ENCODE measurements around the gene PDE8A. TPM values are rescaled to one million over a fixed set of nuclear protein-coding genes. Genes with fewer than 3 reads are reported as not detected.

Gene PDE8A
- total and polyA plus RNA-seq, 2 of the 4 experiments (the other 2 are of a cell fraction) = 32.4 to 35.9 TPM

GRCh38 chr15:85000937-85001336, 19.3 kb downstream of the PDE8A start:
- H2BK120ac ChIP-seq (ENCODE audit: low read depth, low read length) = no peak overlapping the region
- peaks cover 8% of the 10 kb centered on the region for H3K4me1 ChIP-seq (ENCODE audit: control insufficient read depth, insufficient read depth, low read length)
- no peak overlapping the region for H4K5ac ChIP-seq (ENCODE audit: low read depth, low read length)
- peaks cover 24% of the 10 kb centered on the region for H3K9me1 ChIP-seq (ENCODE audit: insufficient read depth, low read length)
- no peak overlapping the region for H2AK5ac ChIP-seq (ENCODE audit: low read depth, low read length)
- peaks cover 41 to 86% of the 10 kb centered on the region in 2 experiments for H3K79me1 ChIP-seq (ENCODE audit: low read depth in 1 of 2, low read length in 2 of 2)
- no peak overlapping the region for H3K4ac ChIP-seq (ENCODE audit: low read depth, low read length)
- BruUV-seq (replicated peaks) = no TSS peak
- no peak overlapping the region for H3K4me2 ChIP-seq (ENCODE audit: low read depth, low read length)
- H3K9me3 ChIP-seq (ENCODE audit: control insufficient read depth, insufficient read depth, low read length) = no peaks in the 10 kb centered on the region
- ChIA-PET CTCF (interaction anchor here (1.0 to 1.4 kb wide), 2 partner anchors 27 to 43 kb away, joined by 3 read pairs; no protein-coding TSS in a partner anchor), POLR2A (ENCODE audit: unreplicated experiment) (no interaction called here)
- no peak overlapping the region; a peak in 1 of 4 replicates for H4K8ac ChIP-seq (ENCODE audit: low read depth in 2 of 2, low read length in 2 of 2)
- H2AK9ac ChIP-seq (replicated peaks; ENCODE audit: low read depth, low read length, poor library complexity) = peak overlapping the region; percentile 33
- no peaks in the 10 kb centered on the region for H3K27me3 ChIP-seq (ENCODE audit: control insufficient read depth, insufficient read depth, low read length)
- H3K14ac ChIP-seq (replicated peaks; ENCODE audit: low read depth, low read length) = peak overlapping the region; percentile 34; the same call in 1 of the 2 replicates
- H4K91ac ChIP-seq (ENCODE audit: insufficient read depth, low read depth, low read length) = no peak overlapping the region
- H2BK20ac ChIP-seq (ENCODE audit: low read depth, low read length) = peak overlapping the region; percentile 2; the same call in 1 of the 2 replicates
- no peak overlapping the region for H3K4me3 ChIP-seq (ENCODE audit: insufficient read depth, low read depth, low read length)
- DNase-seq (no peak), ATAC-seq (ENCODE audit: low read depth) (no peak)
- dilution Hi-C loops (cut with HindIII; ENCODE audit: low sequenced_read_pairs, unreplicated experiment) = no loop called here
- in situ Hi-C loops (cut with MboI; ENCODE audit: low sequenced_read_pairs) = no loop called here
- no peaks in the 10 kb centered on the region for H3K36me3 ChIP-seq (ENCODE audit: control insufficient read depth, insufficient read depth, low read length)
- TF ChIP-seq MAFK (IDR thresholded peaks at IDR 0.05; ENCODE audit: low read depth, low read length) (no peak), FOS (IDR thresholded peaks at IDR 0.05; ENCODE audit: low read depth, low read length) (no peak), POLR2A (IDR thresholded peaks at IDR 0.05; ENCODE audit: low read depth, low read length) (no peak), USF2 (IDR thresholded peaks at IDR 0.05; ENCODE audit: low read depth, low read length) (no peak), SMC3 (IDR thresholded peaks at IDR 0.05; ENCODE audit: low read depth, low read length) (no peak), BHLHE40 (IDR thresholded peaks at IDR 0.05; ENCODE audit: low read depth, low read length) (no peak), NFE2L2 (IDR thresholded peaks at IDR 0.05; ENCODE audit: low read depth, low read length) (no peak), RAD21 (IDR thresholded peaks at IDR 0.05; ENCODE audit: low read length) (no peak), CHD1 (IDR thresholded peaks at IDR 0.05; ENCODE audit: low read depth, low read length) (no peak)
- TF ChIP-seq, protein P1, sequence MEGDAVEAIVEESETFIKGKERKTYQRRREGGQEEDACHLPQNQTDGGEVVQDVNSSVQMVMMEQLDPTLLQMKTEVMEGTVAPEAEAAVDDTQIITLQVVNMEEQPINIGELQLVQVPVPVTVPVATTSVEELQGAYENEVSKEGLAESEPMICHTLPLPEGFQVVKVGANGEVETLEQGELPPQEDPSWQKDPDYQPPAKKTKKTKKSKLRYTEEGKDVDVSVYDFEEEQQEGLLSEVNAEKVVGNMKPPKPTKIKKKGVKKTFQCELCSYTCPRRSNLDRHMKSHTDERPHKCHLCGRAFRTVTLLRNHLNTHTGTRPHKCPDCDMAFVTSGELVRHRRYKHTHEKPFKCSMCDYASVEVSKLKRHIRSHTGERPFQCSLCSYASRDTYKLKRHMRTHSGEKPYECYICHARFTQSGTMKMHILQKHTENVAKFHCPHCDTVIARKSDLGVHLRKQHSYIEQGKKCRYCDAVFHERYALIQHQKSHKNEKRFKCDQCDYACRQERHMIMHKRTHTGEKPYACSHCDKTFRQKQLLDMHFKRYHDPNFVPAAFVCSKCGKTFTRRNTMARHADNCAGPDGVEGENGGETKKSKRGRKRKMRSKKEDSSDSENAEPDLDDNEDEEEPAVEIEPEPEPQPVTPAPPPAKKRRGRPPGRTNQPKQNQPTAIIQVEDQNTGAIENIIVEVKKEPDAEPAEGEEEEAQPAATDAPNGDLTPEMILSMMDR (conservative IDR thresholded peaks at IDR 0.05; ENCODE audit: low read depth, low read length) = no peak
- TF ChIP-seq, protein P2, sequence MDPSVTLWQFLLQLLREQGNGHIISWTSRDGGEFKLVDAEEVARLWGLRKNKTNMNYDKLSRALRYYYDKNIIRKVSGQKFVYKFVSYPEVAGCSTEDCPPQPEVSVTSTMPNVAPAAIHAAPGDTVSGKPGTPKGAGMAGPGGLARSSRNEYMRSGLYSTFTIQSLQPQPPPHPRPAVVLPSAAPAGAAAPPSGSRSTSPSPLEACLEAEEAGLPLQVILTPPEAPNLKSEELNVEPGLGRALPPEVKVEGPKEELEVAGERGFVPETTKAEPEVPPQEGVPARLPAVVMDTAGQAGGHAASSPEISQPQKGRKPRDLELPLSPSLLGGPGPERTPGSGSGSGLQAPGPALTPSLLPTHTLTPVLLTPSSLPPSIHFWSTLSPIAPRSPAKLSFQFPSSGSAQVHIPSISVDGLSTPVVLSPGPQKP (IDR thresholded peaks at IDR 0.05; ENCODE audit: borderline replicate concordance, low read depth, low read length) = no peak
- H2BK5ac ChIP-seq (ENCODE audit: low read depth, low read length, poor library complexity, severe bottlenecking) = no peak overlapping the region
- no peak overlapping the region for H3K9ac ChIP-seq (ENCODE audit: low read depth, low read length)
- no peak overlapping the region for H2BK15ac ChIP-seq (ENCODE audit: low read depth, low read length)
- H4K20me1 ChIP-seq (ENCODE audit: insufficient read depth, low read length) = peaks cover 72% of the 10 kb centered on the region
- no CpG with 5 or more reads among the region's 5 CpGs for WGBS, 2 experiments (ENCODE audit: extremely low coverage in 2 of 2, insufficient read length in 1 of 2)
- H3K23ac ChIP-seq (ENCODE audit: low read depth, low read length) = no peak overlapping the region; the same call in 1 of the 2 replicates
- no peak overlapping the region for H3K56ac ChIP-seq (ENCODE audit: extremely low read depth, insufficient read depth, low read length)
- H3K18ac ChIP-seq (ENCODE audit: low read depth, low read length) = no peak overlapping the region
- intact Hi-C loops (cut with micrococcal nuclease) = no loop called here
- no peak overlapping the region for H2AFZ ChIP-seq (replicated peaks; ENCODE audit: low read length, poor library complexity)
- H3K27ac ChIP-seq (ENCODE audit: insufficient read depth, low read length) = no peak overlapping the region
